Endodermal cell (in vitro differentiated cells): ENCODE measurements around the gene RABGEF1. TPM values are rescaled to one million over a fixed set of nuclear protein-coding genes. Genes with fewer than 3 reads are reported as not detected.
"Not testable (repeated sequence)": the region's sequence is repeated elsewhere in the genome, so short reads cannot be mapped to it uniquely, and the experiment has no call there.

Experiments
- DNase-seq: peaks from one replicate; pipeline ENCODE4 v3.0.0-alpha.2; 2017
- H3K27ac ChIP-seq: 2 replicates; pipeline ENCODE4 v1.5.1; 2013; ENCODE audit warnings: mild to moderate bottlenecking, low read depth, low read length, moderate library complexity
- H3K27me3 ChIP-seq: 2 replicates; pipeline ENCODE4 v1.6.1; 2013; ENCODE audit warnings: mild to moderate bottlenecking, low read length, moderate library complexity; ENCODE audit not compliant: insufficient read depth, control insufficient read depth, poor library complexity, severe bottlenecking
- H3K36me3 ChIP-seq: 2 replicates; pipeline ENCODE4 v1.7.0; 2013; ENCODE audit warnings: mild to moderate bottlenecking, low read length, moderate library complexity; ENCODE audit not compliant: control insufficient read depth, insufficient read depth
- H3K4me1 ChIP-seq: one replicate; pipeline ENCODE4 v1.7.0; 2013; ENCODE audit warnings: low read length; ENCODE audit not compliant: control insufficient read depth, insufficient read depth
- H3K4me3 ChIP-seq: 2 replicates; pipeline ENCODE4 v1.5.1; 2013; ENCODE audit warnings: mild to moderate bottlenecking, low read length, moderate library complexity
- H3K9ac ChIP-seq: 2 replicates; pipeline ENCODE4 v1.6.1; 2013; ENCODE audit warnings: mild to moderate bottlenecking, low read length, moderate library complexity; ENCODE audit not compliant: poor library complexity, severe bottlenecking; ENCODE audit errors: extremely low read depth
- H3K9me3 ChIP-seq: 2 replicates; pipeline ENCODE4 v1.6.1; 2013; ENCODE audit warnings: mild to moderate bottlenecking, low read length, moderate library complexity; ENCODE audit not compliant: control insufficient read depth
- H3K27ac Mint-ChIP-seq: 2 replicates; pipeline ENCODE4 v1.8.0; 2020; ENCODE audit warnings: mixed read lengths
- H3K27me3 Mint-ChIP-seq: 2 replicates; pipeline ENCODE4 v1.8.0; 2021; ENCODE audit warnings: mild to moderate bottlenecking, mixed read lengths; ENCODE audit not compliant: insufficient read depth
- H3K36me3 Mint-ChIP-seq: 2 replicates; pipeline ENCODE4 v1.8.0; 2020; ENCODE audit warnings: low read depth, mixed read lengths
- H3K4me1 Mint-ChIP-seq: 2 replicates; pipeline ENCODE4 v1.8.0; 2020; ENCODE audit warnings: mixed read lengths
- H3K4me3 Mint-ChIP-seq: 2 replicates; pipeline ENCODE4 v1.8.0; 2020; ENCODE audit warnings: mild to moderate bottlenecking, moderate library complexity, mixed read lengths
- H3K9me3 Mint-ChIP-seq: 2 replicates; pipeline ENCODE4 v1.8.0; 2020; ENCODE audit warnings: mild to moderate bottlenecking, mixed read lengths
- CTCF ChIP-seq: fragments of 200-600 bp; sonication (generic); conservative IDR thresholded peaks from 2 replicates; pipeline ENCODE4 v1.5.0; 2021; ENCODE audit warnings: antibody characterized with exemption, mild to moderate bottlenecking
- WGBS, 2 experiments: methylation state at CpG; one replicate each; pipeline versions ENCODE4 v1.1.5 to v1.1.7; 2013; ENCODE audit warnings: missing lambda C conversion rate in 2 of 2, mixed read lengths in 1 of 2; ENCODE audit not compliant: insufficient coverage in 1 of 2, insufficient read length in 1 of 2; 5-methylcytosine and 5-hydroxymethylcytosine counted together
- total RNA-seq, 2 donors: library from RNA; stranded (reverse); fragmentation: NEBNext Ultra II Directional in 1 of 2; extraction: Animal tissue kit (Norgen Biotek cat#: 25700) in 1 of 2; gene quantifications; 2 replicates in 1 of 2; 3 replicates in 1 of 2; pipeline ENCODE4 v1.2.1, GENCODE V29; 2021

RABGEF1 gene
- total RNA-seq, 2 donors from 2014 or later = 22.7 to 26.7 TPM

DNA sequence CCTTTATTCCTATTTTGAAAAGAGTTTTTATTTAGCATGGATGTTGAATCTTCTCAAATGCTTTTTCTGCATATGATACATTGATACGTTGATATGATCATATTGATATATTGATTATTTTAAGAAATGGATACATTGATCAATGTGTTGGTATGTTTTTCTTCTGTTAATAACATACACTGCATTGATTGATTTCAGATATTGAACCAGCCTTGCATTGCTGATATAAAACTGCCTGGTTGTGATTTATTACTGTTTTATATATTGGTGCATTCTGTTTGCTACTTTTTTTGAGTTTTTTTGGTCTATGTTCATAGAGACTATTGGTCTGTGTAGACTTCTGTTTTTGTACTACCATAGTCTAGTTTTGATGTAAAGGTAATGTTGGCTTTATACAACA, 26.8 kb upstream of the RABGEF1 start:
- H3K36me3 Mint-ChIP-seq = peaks cover 67% of the 10 kb centered on the region
- no peak overlapping the region for H3K27ac Mint-ChIP-seq
- no peak overlapping the region for H3K4me3 Mint-ChIP-seq
- no peak for TF ChIP-seq CTCF
- Histone ChIP-seq H3K4me1 (no peaks in the 10 kb centered on the region), H3K27me3 (no peaks in the 10 kb centered on the region), H3K4me3 (no peak overlapping the region), H3K27ac (no peak overlapping the region), H3K36me3 (peaks cover 43% of the 10 kb centered on the region), H3K9ac (no peak overlapping the region), H3K9me3 (peaks cover 26% of the 10 kb centered on the region)
- H3K4me1 Mint-ChIP-seq = peaks cover under 1% of the 10 kb centered on the region
- no peaks in the 10 kb centered on the region for H3K27me3 Mint-ChIP-seq
- peaks cover 33% of the 10 kb centered on the region for H3K9me3 Mint-ChIP-seq
- 100% methylated on average over 1 of the region's 1 CpG; no CpG with 5 or more reads in 1 of the 2 experiments for WGBS, 2 experiments
- no peak for DNase-seq

GRCh38 chr7:66716634-66717033, 23.9 kb upstream of the RABGEF1 start:
- not testable (repeated sequence) for H3K9ac ChIP-seq, H3K4me1 ChIP-seq, DNase-seq, H3K4me3 ChIP-seq, H3K27ac ChIP-seq, H3K4me1 Mint-ChIP-seq, H3K4me3 Mint-ChIP-seq, H3K27me3 Mint-ChIP-seq, H3K27ac Mint-ChIP-seq, H3K27me3 ChIP-seq
- Histone ChIP-seq H3K36me3 (peaks cover 36% of the 10 kb centered on the region), H3K9me3 (peaks cover 19% of the 10 kb centered on the region)
- H3K9me3 Mint-ChIP-seq = peaks cover 28% of the 10 kb centered on the region
- whole genome bisulfite sequencing, 2 experiments = 96 to 97% methylated on average over 6 to 7 of the region's 7 CpGs
- peaks cover 58% of the 10 kb centered on the region for H3K36me3 Mint-ChIP-seq

DNA sequence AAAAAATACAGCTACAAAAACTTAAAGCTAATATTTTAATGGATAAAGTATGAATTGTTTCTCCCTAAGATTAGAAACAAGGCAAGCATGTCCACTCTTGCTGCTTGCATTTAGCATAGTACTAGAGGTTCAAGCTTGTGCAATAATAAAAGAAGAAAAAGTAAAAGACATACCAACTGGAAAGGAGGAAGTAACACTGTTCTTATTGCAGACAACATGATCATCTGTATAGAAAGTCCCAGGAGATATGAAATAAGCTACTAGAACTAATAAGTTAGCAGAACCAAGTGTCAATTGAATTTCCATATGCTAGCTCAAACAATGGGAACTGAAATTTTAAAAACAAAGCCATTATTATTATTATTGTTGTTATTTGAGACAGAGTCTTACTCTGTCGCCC, 20.0 kb upstream of the RABGEF1 start:
- no peaks in the 10 kb centered on the region for H3K27me3 Mint-ChIP-seq
- Histone ChIP-seq H3K27ac (no peak overlapping the region), H3K9me3 (peaks cover 38% of the 10 kb centered on the region), H3K36me3 (peaks cover 42% of the 10 kb centered on the region), H3K9ac (no peak overlapping the region), H3K4me3 (no peak overlapping the region), H3K4me1 (no peaks in the 10 kb centered on the region), H3K27me3 (no peaks in the 10 kb centered on the region)
- WGBS, 2 experiments = 95 to 100% methylated on average over 1 of the region's 1 CpG
- H3K36me3 Mint-ChIP-seq = peaks cover 53% of the 10 kb centered on the region
- DNase-seq = no peak
- H3K4me1 Mint-ChIP-seq = peaks cover 5% of the 10 kb centered on the region
- no peak overlapping the region for H3K4me3 Mint-ChIP-seq
- TF ChIP-seq CTCF = no peak
- no peak overlapping the region for H3K27ac Mint-ChIP-seq
- H3K9me3 Mint-ChIP-seq = peaks cover 32% of the 10 kb centered on the region

DNA sequence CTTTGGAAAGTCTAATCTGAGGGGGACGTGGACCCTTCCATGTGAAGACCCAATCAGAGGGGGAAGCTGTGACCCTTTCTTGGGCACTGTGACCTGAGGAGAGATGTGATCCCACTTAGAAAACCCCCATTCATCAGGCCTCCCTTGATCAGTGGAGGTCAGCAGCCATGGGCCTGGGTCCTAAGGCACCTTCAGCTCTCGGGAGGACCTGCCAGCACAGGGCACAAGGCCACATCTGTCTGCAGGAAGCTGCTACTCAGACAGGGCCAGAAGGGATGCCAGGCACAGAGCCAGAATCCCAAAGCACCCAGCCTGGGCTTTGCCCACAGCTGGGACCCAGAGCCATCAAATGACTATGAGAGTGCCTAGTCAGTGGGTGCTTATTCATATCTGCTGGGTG, 14.7 kb upstream of the RABGEF1 start:
- Histone ChIP-seq H3K9me3 (peaks cover 41% of the 10 kb centered on the region), H3K27ac (no peak overlapping the region), H3K27me3 (no peaks in the 10 kb centered on the region), H3K9ac (no peak overlapping the region), H3K4me3 (no peak overlapping the region), H3K36me3 (peaks cover 23% of the 10 kb centered on the region), H3K4me1 (no peaks in the 10 kb centered on the region)
- DNase-seq = no peak
- WGBS, 2 experiments = 92 to 97% methylated on average over 2 of the region's 2 CpGs
- no peaks in the 10 kb centered on the region for H3K27me3 Mint-ChIP-seq
- TF ChIP-seq CTCF = no peak
- H3K4me3 Mint-ChIP-seq = no peak overlapping the region
- no peaks in the 10 kb centered on the region for H3K4me1 Mint-ChIP-seq
- peaks cover 47% of the 10 kb centered on the region for H3K36me3 Mint-ChIP-seq
- H3K27ac Mint-ChIP-seq = no peak overlapping the region
- H3K9me3 Mint-ChIP-seq = peaks cover 32% of the 10 kb centered on the region
